ENCODE results near the gene BEND2.

DNA sequence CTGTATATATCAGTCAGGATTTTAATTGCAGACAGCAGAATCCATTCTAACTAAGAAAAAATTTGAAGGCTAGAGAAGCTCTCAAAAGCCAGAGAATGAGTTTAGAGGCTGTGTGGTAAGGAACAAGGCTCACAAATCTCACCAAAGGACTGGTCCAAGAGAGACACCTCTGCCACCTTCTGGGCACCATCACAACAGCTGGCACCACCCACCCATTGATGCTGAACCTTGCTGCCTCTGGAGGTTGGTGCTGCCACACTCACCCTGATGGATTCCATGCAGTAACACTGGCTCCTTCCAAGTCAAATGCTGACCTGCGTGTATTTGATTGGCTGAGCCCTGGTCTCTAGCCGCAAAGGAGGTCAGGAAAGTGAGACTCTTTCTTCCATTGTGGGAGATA is 100.8 kb downstream of the BEND2 start:
- TF ChIP-seq, protein P1, sequence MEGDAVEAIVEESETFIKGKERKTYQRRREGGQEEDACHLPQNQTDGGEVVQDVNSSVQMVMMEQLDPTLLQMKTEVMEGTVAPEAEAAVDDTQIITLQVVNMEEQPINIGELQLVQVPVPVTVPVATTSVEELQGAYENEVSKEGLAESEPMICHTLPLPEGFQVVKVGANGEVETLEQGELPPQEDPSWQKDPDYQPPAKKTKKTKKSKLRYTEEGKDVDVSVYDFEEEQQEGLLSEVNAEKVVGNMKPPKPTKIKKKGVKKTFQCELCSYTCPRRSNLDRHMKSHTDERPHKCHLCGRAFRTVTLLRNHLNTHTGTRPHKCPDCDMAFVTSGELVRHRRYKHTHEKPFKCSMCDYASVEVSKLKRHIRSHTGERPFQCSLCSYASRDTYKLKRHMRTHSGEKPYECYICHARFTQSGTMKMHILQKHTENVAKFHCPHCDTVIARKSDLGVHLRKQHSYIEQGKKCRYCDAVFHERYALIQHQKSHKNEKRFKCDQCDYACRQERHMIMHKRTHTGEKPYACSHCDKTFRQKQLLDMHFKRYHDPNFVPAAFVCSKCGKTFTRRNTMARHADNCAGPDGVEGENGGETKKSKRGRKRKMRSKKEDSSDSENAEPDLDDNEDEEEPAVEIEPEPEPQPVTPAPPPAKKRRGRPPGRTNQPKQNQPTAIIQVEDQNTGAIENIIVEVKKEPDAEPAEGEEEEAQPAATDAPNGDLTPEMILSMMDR (IDR thresholded peaks at IDR 0.05): no peak
- TF ChIP-seq EP300 (IDR thresholded peaks at IDR 0.05) (no peak), POLR2AphosphoS5 (IDR thresholded peaks at IDR 0.05) (no peak)

Data from suprapubic skin (tissue), 4 donors.